NCI-H187 (cell line): Measurements from ENCODE around the gene SH3YL1.

ENCODE experiments used
- DNase-seq, 2 experiments: peaks; one replicate each; lab custom pipeline; 2025; lab: John Stamatoyannopoulos, UW

SH3YL1 gene

DNA sequence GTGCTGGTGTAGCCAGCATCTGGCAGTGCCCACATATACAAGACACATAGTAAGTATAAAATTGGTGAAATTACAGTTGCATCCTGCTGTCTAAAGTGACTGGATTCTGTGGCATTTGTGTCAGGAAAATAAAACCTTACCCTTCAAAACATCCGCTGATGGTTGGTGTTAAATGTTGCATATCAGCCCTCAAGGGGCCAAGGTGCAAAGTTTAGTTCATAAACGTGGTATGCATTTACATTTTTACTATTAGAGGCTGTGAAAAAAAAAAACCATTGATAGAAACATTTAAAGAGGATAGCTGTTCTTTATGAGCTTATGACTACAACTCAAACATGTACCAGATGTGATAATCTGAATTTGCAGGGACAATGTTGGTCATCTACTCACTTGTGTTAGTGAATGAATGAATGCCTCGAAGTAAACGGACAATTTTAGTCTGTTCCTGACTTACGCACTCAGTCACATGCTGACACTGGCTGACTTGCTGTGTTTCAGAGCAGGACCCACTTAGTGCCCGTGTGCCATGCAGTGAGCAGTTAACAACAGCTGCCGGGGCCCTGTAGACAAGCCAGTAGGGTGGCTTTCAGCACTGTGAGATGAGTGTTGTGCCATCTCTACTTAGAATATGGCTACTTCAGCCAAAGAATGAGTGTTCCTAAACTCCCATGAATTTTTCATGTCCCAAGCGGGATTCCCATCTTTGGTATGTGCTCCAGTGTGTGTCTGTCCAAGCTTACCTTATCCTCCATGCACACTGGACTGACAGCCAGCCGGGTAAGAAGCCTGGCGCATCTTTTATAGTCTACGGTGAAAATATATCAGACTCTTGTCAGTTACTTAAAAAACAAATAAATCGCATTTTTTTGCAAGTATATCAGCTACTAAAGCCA lies 18.8 kb upstream of the SH3YL1 start:
- DNase-seq, result no peak

GRCh38 chr2:281381-281780 lies 17.5 kb upstream of the SH3YL1 start:
- DNase-seq, result no peak

DNA sequence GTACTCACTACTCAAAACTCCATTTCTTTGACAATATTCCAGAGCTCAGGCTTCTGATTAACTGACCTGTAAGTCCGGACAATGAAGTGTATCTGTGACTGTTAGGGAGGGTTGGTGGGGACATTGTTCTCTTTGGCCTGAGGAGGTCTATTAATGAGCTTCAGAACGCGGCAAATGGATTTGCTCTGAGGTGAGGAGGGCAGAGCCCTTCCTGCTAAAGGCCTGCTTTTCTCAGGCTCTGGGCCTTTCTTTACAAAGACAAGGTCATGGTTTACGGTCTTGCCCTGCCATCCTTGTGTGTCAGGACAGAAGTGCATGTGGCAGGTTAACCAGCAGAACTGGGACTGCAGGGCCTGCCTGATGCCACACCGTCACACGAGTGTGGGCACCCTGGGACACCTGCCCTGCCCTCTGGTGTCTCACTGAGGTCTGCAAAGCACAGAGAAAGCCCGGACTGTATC lies 16.8 kb upstream of the SH3YL1 start:
- DNase-seq, result no peak

- DNase-seq, result no peak
Measured at GRCh38 chr2:279956-280649, 16.3 kb upstream of the SH3YL1 start.

DNA sequence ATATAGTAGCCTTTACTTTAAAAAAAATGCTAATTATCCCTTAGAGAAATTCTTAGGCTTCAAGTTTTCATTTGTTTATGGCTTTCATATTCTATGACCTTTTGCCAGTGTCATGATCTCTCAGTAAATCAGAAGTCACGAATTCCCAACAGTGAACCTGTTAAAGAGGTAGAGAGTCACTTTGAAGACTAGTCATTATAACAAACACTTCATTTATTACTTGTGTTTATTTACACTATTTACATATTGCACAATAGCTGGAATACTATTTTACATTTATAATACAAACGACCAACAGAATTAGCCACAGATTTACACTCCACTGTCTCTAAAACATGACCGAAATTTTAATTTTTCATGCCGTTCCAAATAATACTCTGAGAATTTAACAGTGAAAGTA lies 15.5 kb upstream of the SH3YL1 start:
- no peak for DNase-seq

DNA sequence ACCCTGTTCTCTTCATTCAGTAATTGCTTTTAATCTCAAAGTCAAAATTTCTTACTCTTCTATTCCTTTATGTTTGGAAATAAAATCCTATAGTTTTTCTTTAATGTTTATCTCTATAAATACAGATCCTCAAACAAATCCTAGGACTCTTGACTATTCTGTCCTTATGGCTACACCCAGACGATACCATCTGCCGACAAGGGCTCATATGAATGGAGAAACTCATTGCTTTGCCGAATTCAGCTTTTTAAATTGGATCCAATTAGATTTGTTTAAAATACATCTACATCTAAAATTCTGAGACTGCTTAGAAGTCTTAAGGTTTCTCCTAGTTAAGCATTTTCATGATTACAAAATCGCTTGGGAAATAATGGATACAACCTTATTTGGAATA lies 15.1 kb upstream of the SH3YL1 start:
- DNase-seq, result no peak

DNA sequence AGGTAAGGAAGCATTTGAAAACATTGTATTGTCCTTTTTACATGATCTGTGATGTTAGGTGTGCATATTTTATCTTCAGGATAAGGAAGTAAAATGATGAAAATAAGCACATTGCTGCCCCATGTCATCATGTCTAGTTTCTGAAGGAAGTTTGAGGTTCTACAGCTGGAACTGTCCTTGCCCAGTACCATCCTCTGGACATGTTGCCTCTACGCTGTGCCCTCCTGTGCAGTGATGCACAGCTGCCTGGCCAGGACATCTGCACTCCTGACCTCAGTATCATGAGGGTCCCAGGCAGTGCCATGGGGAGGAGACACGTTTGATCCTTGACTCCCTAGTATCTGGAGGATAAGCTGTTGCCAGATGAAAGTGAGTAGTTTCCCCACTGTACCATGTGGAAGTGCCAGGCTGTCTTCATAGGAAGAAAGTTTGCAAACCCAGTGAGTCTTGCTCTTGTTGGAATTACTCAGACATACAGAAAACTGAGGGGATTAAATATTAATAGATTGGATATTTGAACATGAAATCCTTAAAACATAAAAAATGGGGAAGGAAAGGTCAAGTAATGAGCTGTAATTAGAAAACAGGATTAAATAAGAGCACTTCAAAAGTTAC lies 14.6 kb upstream of the SH3YL1 start:
- DNase-seq, result no peak

DNA sequence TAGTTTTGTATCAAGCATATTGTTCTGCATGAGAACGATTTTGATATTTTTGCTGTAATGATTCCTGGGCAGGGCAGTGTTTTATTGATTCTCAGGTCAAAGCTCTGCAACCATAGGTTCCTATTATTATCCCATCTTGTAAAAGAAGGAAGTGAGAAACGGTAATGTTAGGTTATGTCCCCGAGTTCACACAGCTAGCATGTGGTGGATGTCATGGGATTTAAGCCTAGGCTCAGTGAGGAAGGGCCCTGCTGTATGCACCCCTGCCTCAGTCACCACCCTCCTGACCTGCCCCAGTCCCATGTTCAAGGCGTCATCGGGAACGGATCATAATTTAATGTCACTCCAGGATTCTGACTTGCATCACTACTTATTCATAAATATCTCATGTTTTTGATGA lies 11.6 kb upstream of the SH3YL1 start:
- no peak for DNase-seq

- DNase-seq, result no peak
Measured at GRCh38 chr2:274503-274902, 10.7 kb upstream of the SH3YL1 start.

- peak in 1 of 2 experiments; percentile 26 for DNase-seq
Measured at GRCh38 chr2:273333-273732, 9.5 kb upstream of the SH3YL1 start.

GRCh38 chr2:271917-272316 lies 8.1 kb upstream of the SH3YL1 start:
- DNase-seq, result no peak

GRCh38 chr2:270861-271260 lies 7.0 kb upstream of the SH3YL1 start:
- DNase-seq, result no peak

GRCh38 chr2:269356-270030 lies 5.7 kb upstream of the SH3YL1 start:
- DNase-seq, result no peak

DNA sequence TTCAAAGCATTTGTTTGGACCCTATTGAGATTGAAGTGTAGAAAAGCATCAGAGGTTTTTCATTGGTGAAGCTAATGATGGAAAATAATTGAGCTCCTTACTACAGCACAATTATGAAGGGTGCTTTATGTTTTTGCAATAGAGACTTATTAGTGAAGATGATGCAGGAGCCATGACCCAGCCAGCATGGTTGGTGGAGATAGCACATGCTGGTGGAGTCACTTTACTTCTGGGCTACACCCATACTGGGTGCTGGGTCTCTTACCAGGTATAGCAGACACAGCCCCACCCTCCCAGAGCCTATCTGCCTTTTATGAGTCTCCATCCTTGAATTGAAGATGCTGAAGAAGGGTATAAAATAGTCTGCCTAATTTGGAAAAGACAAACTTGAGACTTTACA lies 4.5 kb upstream of the SH3YL1 start:
- DNase-seq, result no peak

DNA sequence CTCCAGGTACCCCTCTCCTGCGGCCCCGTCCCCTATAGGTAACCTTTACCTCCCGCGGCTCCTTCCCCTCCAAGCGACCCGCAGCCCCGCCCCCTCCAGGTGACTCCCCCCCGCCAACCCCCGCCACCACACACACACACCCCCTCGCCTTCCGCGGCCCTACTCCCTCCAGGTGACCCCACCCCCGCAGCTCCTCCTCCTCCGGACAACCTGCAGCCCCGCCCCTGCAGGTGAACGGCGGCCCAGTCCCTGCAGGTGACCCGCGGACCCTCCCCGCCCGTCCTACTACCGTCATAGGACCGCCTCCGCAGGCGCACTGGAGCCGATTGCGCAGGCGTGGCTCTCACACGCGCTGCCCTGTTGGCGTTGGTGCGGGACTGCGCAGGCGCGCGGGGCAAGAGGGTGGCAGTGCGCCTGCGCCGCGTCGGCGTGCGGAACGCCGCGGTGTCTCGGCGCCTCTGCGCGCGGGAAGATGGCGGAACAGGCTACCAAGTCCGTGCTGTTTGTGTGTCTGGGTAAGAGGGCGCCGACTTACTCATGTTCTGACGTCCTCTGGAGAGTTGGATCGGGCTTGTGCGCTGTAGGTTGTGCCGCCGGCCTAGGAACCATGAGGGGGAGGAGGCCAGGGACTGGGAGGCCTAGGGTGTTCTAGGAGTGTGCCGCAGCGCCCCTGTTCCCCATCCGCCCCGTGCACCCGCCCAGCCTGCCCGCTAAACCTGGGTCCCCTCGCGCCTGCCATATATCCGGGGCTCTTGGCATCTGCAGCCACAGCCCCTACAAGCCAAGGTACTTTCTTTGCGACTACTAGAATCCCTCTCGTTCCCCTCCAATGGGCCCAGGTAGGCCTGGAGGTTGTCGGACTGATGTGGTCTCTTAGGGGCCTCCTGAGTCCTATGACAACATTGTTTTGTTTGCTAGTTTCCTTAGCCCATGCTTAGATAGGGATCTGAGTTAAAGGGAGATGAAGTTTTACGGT lies 949 bp upstream of the SH3YL1 start, which contains the start of gene ACP1:
TSS of gene ACP1 (plus strand) at position 455 of the 976 bp plus-strand sequence. CDS start at position 473, 18 bp downstream.
- peak; percentile 99 to 100 for DNase-seq

GRCh38 chr2:263022-263738 lies 652 bp downstream of the SH3YL1 start:
- DNase-seq, result no peak

DNA sequence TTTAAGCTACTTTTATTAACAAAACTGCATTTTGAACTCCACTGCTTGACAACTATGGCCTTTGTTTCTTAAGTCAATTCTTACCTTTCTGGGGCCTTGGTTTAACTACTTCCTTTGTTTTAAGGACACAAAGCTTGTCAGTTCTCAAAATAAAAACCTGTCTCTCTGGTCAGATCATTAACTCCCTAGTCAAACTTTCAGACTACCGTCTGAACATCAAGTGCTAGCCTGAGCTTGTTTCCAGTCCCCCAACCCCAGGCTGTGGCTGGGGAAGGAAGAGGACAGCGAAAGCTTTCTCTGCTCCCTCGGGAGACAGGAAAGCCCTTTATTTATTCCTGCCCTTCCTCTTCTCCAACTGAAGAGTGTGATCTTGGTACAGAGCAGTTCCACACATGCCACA lies 1.7 kb downstream of the SH3YL1 start:
- no peak for DNase-seq

GRCh38 chr2:260507-261161 lies 3.2 kb downstream of the SH3YL1 start:
- no peak for DNase-seq

GRCh38 chr2:259789-260331 lies 4.0 kb downstream of the SH3YL1 start:
- DNase-seq, result no peak
